DOHH2 (cell line): ENCODE results near the gene SAMD4A.

Experiments
- EZH2phosphoT487 ChIP-seq: fragments of 200-600 bp; sonication (generic); IDR thresholded peaks from 2 replicates; pipeline ENCODE4 v1.6.1; 2017; ENCODE audit warnings: borderline replicate concordance, mild to moderate bottlenecking, antibody characterized with exemption, low read length, moderate library complexity, mixed read lengths
- TF ChIP-seq, protein P1 (sequence below): fragments of 200-600 bp; sonication (generic); IDR thresholded peaks from one replicate; pipeline ENCODE4 v1.5.1; 2014; ENCODE audit warnings: antibody characterized with exemption, mild to moderate bottlenecking, low read depth, low read length; ENCODE audit not compliant: poor library complexity, severe bottlenecking

- TF ChIP-seq, protein P1, sequence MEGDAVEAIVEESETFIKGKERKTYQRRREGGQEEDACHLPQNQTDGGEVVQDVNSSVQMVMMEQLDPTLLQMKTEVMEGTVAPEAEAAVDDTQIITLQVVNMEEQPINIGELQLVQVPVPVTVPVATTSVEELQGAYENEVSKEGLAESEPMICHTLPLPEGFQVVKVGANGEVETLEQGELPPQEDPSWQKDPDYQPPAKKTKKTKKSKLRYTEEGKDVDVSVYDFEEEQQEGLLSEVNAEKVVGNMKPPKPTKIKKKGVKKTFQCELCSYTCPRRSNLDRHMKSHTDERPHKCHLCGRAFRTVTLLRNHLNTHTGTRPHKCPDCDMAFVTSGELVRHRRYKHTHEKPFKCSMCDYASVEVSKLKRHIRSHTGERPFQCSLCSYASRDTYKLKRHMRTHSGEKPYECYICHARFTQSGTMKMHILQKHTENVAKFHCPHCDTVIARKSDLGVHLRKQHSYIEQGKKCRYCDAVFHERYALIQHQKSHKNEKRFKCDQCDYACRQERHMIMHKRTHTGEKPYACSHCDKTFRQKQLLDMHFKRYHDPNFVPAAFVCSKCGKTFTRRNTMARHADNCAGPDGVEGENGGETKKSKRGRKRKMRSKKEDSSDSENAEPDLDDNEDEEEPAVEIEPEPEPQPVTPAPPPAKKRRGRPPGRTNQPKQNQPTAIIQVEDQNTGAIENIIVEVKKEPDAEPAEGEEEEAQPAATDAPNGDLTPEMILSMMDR: no peak
- no peak for TF ChIP-seq EZH2phosphoT487
These were observed 237.1 kb downstream of the SAMD4A start for GRCh38 chr14:54803926-54804537.
